Measurements from ENCODE around the gene ALDH16A1.

ALDH16A1 gene

GRCh38 chr19:49475191-49475917, 22.3 kb downstream of the ALDH16A1 start:
- TF ChIP-seq CTCF (IDR thresholded peaks at IDR 0.05; ENCODE audit: low read depth, low read length, missing control alignments), result no peak
- no peak for DNase-seq (ENCODE audit: low read depth)
- in situ Hi-C loops (cut with HindIII; ENCODE audit: low sequenced_read_pairs), result no loop called here
- H3K4me3 ChIP-seq (ENCODE audit: low read depth, low read length), result no peak overlapping the region

GRCh38 chr19:49475995-49476880, 23.2 kb downstream of the ALDH16A1 start:
- in situ Hi-C loops (cut with HindIII; ENCODE audit: low sequenced_read_pairs), result no loop called here
- TF ChIP-seq CTCF (IDR thresholded peaks at IDR 0.05; ENCODE audit: low read depth, low read length, missing control alignments), result peak; percentile 70
- no peak for DNase-seq (ENCODE audit: low read depth)
- no peak overlapping the region for H3K4me3 ChIP-seq (ENCODE audit: low read depth, low read length)

GRCh38 chr19:49479975-49480628, 27.1 kb downstream of the ALDH16A1 start:
- H3K4me3 ChIP-seq (ENCODE audit: low read depth, low read length), result no peak overlapping the region
- in situ Hi-C loops (cut with HindIII; ENCODE audit: low sequenced_read_pairs), result no loop called here
- DNase-seq (ENCODE audit: low read depth), result no peak
- TF ChIP-seq CTCF (IDR thresholded peaks at IDR 0.05; ENCODE audit: low read depth, low read length, missing control alignments), result no peak

GRCh38 chr19:49481020-49481683, 28.1 kb downstream of the ALDH16A1 start:
- H3K4me3 ChIP-seq (ENCODE audit: low read depth, low read length), result no peak overlapping the region
- TF ChIP-seq CTCF (IDR thresholded peaks at IDR 0.05; ENCODE audit: low read depth, low read length, missing control alignments), result no peak
- no peak for DNase-seq (ENCODE audit: low read depth)
- in situ Hi-C loops (cut with HindIII; ENCODE audit: low sequenced_read_pairs), result no loop called here

- no peak for TF ChIP-seq CTCF (IDR thresholded peaks at IDR 0.05; ENCODE audit: low read depth, low read length, missing control alignments)
- H3K4me3 ChIP-seq (ENCODE audit: low read depth, low read length), result no peak overlapping the region
- in situ Hi-C loops (cut with HindIII; ENCODE audit: low sequenced_read_pairs), result no loop called here
- no peak for DNase-seq (ENCODE audit: low read depth)
Measured at GRCh38 chr19:49486232-49486631, 33.2 kb downstream of the ALDH16A1 start.

- in situ Hi-C loops (cut with HindIII; ENCODE audit: low sequenced_read_pairs), result no loop called here
- no peak overlapping the region for H3K4me3 ChIP-seq (ENCODE audit: low read depth, low read length)
- no peak for DNase-seq (ENCODE audit: low read depth)
- TF ChIP-seq CTCF (IDR thresholded peaks at IDR 0.05; ENCODE audit: low read depth, low read length, missing control alignments), result no peak
Measured at GRCh38 chr19:49486710-49487276, 33.8 kb downstream of the ALDH16A1 start.
